HG03575 (cell line): ENCODE results near the gene TGM3.
"Not testable (repeated sequence)": the region's sequence is repeated elsewhere in the genome, so short reads cannot be mapped to it uniquely, and the experiment has no call there.

ENCODE experiments used
- ATAC-seq: cut with Tn5 transposase; IDR thresholded peaks from one replicate; pipeline ENCODE4 v1.9.1; 2021; ENCODE audit not compliant: unreplicated experiment, insufficient number of reproducible peaks, low FRiP score; ENCODE audit errors: extremely low read depth

TGM3 gene, protein sequence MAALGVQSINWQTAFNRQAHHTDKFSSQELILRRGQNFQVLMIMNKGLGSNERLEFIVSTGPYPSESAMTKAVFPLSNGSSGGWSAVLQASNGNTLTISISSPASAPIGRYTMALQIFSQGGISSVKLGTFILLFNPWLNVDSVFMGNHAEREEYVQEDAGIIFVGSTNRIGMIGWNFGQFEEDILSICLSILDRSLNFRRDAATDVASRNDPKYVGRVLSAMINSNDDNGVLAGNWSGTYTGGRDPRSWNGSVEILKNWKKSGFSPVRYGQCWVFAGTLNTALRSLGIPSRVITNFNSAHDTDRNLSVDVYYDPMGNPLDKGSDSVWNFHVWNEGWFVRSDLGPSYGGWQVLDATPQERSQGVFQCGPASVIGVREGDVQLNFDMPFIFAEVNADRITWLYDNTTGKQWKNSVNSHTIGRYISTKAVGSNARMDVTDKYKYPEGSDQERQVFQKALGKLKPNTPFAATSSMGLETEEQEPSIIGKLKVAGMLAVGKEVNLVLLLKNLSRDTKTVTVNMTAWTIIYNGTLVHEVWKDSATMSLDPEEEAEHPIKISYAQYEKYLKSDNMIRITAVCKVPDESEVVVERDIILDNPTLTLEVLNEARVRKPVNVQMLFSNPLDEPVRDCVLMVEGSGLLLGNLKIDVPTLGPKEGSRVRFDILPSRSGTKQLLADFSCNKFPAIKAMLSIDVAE

DNA sequence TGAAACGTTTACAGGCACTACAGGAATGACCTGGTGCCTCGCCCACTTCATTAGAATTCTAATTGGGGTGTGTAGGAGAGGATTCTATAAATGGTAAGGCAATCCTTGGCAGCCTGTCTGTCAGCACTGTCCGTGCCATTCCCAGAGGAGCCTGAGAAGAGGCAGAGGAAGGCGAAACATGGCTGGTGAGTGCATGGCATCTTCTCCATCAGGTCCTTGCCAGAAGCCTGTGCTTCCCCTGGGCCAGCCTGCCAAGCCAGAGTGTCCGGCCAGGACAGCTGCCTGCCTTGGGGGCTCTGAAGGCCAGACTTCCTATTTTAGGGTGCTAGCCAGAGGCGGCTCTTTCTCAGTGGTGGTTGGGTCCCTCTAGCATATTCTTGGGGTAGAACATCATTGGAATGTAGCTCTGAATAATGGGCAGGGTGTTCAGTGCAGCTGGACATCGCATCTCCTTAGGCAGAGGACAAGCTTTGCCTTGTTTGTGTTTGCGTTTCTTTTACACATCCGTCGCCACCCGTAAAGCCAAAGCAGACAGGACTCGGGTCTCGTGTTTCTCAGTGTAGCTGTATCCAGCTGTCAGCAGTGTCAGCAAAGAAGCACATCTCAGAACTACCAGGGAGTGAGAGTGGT, at the start of gene TGM3:
TGM3 (plus strand) TSS at position 116 of the 630 bp plus-strand sequence; CDS start at position 179, 63 bp downstream.
- no peak for ATAC-seq

GRCh38 chr20:2246069-2246491, 49.7 kb upstream of the TGM3 start:
- ATAC-seq, result no peak

GRCh38 chr20:2248837-2249236, 47.0 kb upstream of the TGM3 start:
- no peak for ATAC-seq

DNA sequence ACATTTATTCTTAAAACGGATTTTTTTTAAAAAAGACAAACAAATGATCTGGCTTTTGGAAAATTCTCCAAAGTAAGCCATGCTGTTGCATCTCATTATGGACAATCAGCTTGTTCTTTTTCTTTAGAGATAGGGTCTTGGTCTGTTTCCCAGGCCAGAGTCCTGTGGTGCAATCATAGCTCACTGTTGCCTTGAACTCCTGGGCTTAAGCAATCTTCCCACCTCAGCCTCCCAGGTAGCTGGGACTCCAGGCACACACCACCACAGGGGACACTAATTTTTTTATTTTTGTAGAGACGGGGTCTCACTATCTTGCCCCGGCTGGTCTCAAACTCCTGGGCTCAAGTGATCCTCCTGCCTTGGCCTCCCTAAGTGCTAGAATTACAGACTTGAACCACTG, 45.9 kb upstream of the TGM3 start:
- ATAC-seq, result no peak

GRCh38 chr20:2252419-2252997, 43.3 kb upstream of the TGM3 start:
- no peak for ATAC-seq

DNA sequence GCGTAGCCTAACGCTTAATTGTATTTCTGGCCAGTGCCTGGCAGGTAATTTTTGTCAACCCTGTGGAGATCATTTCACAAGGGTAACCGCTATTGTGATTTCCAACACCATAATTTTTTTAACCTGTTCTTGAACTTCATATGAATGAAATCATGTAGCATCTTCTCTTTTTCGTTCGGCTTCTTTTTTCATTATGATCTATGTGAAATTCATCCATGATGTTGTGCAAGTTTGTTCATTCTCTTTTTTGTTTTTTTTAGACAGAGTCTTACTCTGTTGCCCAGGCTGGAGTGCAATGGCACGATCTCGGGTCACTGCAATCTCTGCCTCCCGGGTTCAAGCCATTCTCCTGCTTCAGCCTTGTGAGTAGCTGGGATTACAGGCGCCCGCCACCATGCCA, 42.5 kb upstream of the TGM3 start:
- ATAC-seq, result no peak

DNA sequence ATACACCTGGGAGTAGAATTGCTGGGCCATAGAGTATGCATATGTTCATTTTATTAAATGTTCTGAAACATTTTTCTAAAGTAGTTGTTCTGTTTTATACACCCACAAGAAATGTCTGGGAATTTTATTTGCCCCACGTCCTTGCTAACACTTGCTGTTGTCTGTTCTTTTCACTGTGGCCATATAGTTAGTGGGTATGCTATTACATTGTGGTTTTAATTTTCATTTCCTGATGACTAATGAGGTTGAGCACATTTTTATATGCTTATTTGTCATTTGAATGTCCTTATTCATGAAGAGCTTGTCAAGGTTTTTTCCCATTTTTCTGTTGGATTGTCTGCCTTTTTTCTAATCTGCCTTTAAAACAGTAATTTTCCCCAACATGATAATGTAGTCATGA, 41.5 kb upstream of the TGM3 start:
- ATAC-seq, result no peak

GRCh38 chr20:2255926-2256531, 39.8 kb upstream of the TGM3 start:
- no peak for ATAC-seq

DNA sequence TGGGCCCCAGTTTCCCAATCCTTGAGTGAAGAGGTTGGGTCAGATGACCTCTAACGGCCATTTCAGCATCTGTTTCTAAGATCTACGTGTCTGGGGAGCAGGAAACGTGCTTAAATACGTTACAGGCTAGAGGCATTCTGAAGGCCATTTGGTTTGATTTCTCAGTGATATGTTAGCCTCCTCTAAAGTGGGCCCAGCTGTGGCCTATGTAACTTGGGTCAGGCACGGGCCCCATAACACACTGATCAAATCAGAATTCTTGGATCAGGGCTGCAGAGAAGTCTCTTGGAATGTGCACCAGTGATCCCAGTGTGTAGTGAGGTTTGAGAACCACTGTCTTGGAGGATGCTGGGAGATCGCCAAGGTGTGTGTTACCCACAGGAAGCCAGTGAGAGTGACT, 36.1 kb upstream of the TGM3 start:
- no peak for ATAC-seq

DNA sequence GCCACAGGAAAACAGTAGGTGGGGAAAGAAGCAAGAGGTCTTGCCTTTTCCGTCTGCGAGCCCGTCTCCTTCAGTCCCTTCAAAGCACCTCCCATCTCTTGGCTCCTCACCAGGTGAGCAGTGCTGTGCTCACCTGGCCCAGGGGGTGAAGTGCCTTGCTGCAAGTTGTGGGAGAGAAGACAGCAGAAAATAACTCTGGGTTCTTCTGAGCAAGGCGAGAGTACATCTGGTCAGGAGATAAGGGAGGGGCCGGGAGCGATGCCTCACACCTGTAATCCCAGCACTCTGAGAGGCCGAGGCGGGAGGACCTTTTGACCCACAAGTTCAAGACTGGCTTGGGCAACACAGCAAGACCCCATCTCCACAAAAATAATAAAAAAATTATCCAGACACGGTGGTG, 35.6 kb upstream of the TGM3 start:
- no peak for ATAC-seq

- ATAC-seq, result no peak
Observed at GRCh38 chr20:2261046-2261485, 34.7 kb upstream of the TGM3 start.

- no peak for ATAC-seq
Observed at GRCh38 chr20:2261629-2262028, 34.2 kb upstream of the TGM3 start.

DNA sequence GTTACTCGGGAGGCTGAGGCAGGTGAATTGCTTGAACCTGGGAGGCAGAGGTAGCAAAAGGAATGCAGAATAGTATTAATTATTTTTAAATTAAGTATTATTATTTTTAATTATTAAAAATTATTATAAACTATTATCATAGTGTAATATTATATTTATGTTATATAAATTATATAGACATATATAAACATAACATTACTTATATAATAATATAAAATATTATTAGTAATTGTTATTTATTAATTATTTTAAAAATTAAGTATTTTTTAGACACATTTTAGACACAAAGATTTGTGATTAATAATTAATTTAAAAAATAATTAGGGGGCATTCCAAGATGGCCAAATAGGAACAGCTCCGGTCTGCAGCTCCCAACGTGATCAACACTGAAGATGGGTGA, 31.7 kb upstream of the TGM3 start:
- no peak for ATAC-seq

DNA sequence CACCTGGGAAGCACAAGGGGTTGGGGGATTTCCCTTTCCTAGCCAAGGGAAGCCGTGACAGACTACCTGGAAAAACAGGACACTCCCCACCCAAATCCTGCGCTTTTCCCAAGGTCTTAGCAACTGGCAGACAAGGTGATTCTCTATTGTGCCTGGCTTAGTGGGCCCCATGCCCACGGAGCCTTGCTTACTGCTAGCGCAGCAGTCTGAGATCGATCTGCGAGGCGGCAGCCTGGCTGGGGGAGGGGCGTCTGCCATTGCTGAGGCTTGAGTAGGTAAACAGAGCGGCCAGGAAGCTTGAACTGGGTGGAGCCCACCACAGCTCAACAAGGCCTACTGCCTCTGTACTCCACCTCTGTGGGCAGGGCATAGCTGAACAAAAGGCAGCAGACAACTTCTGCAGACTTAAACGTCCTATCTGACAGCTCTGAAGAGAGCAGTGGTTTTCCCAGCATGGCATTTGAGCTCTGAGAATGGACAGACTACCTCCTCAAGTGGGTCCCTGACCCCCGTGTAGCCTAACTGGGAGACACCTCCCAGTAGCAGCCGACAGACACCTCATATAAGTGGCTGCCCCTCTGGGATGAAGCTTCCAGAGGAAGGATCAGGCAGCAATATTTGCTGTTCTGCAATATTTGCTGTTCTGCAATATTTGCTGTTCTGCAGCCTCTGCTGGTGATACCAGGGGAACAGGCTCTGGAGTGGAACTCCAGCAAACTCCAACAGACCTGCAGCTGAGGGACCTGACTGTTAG, 31.0 kb upstream of the TGM3 start:
- not testable (repeated sequence) for ATAC-seq

GRCh38 chr20:2273634-2274302, 22.0 kb upstream of the TGM3 start:
- ATAC-seq, result no peak

DNA sequence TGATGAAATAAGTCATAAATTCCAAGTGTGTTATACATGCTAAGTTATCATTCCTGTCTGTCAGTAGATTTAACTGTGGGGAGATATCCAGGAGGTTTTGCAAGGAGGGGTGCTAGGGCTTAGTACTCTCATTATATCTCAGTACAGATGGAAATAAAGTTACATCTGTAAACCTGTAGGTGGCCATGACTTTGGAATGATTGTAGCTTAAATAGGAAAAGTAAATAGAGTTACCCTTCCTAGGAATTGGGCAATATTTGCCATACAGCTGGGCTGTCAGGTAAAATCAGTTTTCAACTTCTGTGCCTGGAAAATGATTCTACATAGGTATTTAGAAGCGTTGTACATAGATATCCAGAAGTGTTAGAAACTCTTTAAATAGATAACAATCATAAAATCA, 19.8 kb upstream of the TGM3 start:
- no peak for ATAC-seq

DNA sequence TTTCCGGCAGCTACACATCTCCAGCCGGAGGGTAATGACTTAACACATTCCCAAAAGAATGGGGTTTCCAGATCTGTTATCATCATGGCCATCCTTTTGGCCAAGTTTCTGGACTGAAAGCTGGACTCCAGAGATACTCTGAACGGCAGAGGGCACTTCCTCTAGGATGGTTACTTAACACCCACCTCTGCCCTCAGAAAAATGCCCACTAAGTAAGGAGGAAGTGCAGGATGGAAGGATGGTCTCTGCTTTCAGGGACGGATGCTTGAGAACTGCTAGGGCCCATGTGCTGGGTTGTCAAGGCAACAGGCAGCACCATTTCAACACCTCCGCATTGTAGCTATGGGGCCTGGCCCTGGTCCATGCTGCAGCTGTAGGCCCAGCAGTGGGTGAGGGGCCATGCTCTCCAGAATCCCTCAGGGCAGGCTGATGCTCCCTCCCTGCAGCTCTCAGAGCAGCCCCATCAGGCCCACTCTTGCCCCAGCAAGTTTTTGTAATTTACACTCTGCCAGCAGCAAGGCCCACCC, 16.5 kb upstream of the TGM3 start:
- no peak for ATAC-seq

GRCh38 chr20:2280082-2280481, 15.7 kb upstream of the TGM3 start:
- ATAC-seq, result no peak
